Natural killer cell (primary cell): ENCODE results near the gene ARMH3. TPM values are rescaled to one million over a fixed set of nuclear protein-coding genes. Genes with fewer than 3 reads are reported as not detected.

Experiments
- ATAC-seq, 3 donors: fragments of 150-1000 bp in 2 of 3; fragments of 200-7000 bp in 1 of 3; cut with Tn5 transposase; 1 replicate in 1 of 3; 2 replicates in 2 of 3; pipeline ENCODE4 v1.10.0; 2021; ENCODE audit warnings: mild to moderate bottlenecking in 2 of 3, moderate library complexity in 2 of 3
- DNase-seq, 2 donors: peaks; one replicate each; pipeline versions ENCODE4 v3.0.0 to v3.0.0-alpha.2; 2013 to 2021; ENCODE audit warnings: mixed read lengths in 1 of 2
- H3K27ac ChIP-seq: one replicate; pipeline ENCODE4 v1.5.1; 2013; ENCODE audit warnings: mild to moderate bottlenecking, low read length
- H3K27me3 ChIP-seq: one replicate; pipeline ENCODE4 v1.6.1; 2013; ENCODE audit warnings: low read length; ENCODE audit not compliant: control insufficient read depth, insufficient read depth
- H3K36me3 ChIP-seq: one replicate; pipeline ENCODE4 v1.6.1; 2013; ENCODE audit warnings: low read length; ENCODE audit not compliant: control insufficient read depth, insufficient read depth
- H3K4me1 ChIP-seq: one replicate; pipeline ENCODE4 v1.6.1; 2013; ENCODE audit warnings: low read length; ENCODE audit not compliant: control insufficient read depth, insufficient read depth
- H3K4me3 ChIP-seq: one replicate; pipeline ENCODE4 v1.5.1; 2013; ENCODE audit warnings: low read length
- H3K9me3 ChIP-seq: one replicate; pipeline ENCODE4 v1.6.1; 2013; ENCODE audit warnings: low read length; ENCODE audit not compliant: control insufficient read depth, insufficient read depth
- H3K27ac Mint-ChIP-seq, 2 donors: one replicate each; pipeline ENCODE4 v1.8.0; 2022; ENCODE audit warnings: mild to moderate bottlenecking in 2 of 2, mixed read lengths in 2 of 2, moderate library complexity in 1 of 2
- H3K27me3 Mint-ChIP-seq, 2 donors: one replicate each; pipeline ENCODE4 v1.8.0; 2022; ENCODE audit warnings: low read depth in 2 of 2, mixed read lengths in 2 of 2
- H3K36me3 Mint-ChIP-seq: one replicate; pipeline ENCODE4 v1.8.0; 2022; ENCODE audit warnings: mixed read lengths
- H3K4me1 Mint-ChIP-seq, 2 donors: one replicate each; pipeline ENCODE4 v1.8.0; 2022; ENCODE audit warnings: mixed read lengths in 2 of 2
- H3K4me3 Mint-ChIP-seq: one replicate; pipeline ENCODE4 v1.8.0; 2022; ENCODE audit warnings: mild to moderate bottlenecking, moderate library complexity, mixed read lengths
- H3K9me3 Mint-ChIP-seq, 2 donors: one replicate each; pipeline ENCODE4 v1.8.0; 2022; ENCODE audit warnings: mixed read lengths in 2 of 2
- WGBS: methylation state at CpG from one replicate; pipeline ENCODE4 v1.1.7; 2013; ENCODE audit warnings: missing lambda C conversion rate; ENCODE audit not compliant: insufficient coverage; 5-methylcytosine and 5-hydroxymethylcytosine counted together
- intact Hi-C: fragments of 100-400 bp; cut with micrococcal nuclease; formaldehyde crosslinking; loops from one replicate; pipeline ENCODE4 v1.14.2; 2022
- total RNA-seq, 4 donors: library from RNA; stranded (reverse); fragments of 120-200 nt in 1 of 4; gene quantifications; one replicate each; pipeline versions ENCODE4 v1.2.3 to v1.2.4, GENCODE V29; 2013 to 2022
- TF ChIP-seq, protein P1 (sequence below): fragments of 200-600 bp; IDR thresholded peaks from one replicate; pipeline ENCODE4 v1.8.0; 2022; ENCODE audit warnings: antibody characterized with exemption

The ARMH3 gene
- total RNA-seq, 3 donors from 2014 or later (not counting 1 experiment from before 2014, with no cell fraction given) = 29.9 to 38.9 (median 35.4) TPM

DNA sequence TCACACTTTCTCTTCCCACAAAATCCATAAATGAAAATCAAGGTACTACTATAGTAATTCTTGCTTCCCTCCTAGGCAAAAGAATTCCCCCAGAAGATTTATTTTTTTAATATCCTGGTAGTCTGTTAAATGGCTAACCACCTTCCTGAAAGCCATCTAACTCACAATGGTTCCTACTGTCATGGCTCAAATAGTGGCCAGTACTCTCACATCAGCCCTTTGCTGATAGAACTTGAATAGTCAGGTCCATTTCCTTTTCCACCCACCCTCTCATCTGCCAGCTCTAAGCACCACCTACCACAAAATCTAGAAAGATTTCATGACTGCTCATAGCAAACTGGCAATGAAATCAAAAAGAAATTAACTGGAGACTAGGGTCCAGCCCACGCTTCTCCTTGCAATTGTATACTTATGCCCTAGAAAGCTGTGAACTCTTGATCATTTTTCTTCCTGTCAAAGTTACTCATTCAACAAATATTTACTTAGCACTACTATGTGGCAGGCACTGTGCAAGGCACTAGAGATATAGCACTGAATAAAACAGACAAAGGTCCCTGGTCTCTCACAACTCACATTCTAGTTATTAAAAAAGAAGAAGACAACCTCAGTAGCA lies 60.4 kb downstream of the ARMH3 start:
- no peaks in the 10 kb centered on the region for H3K36me3 Mint-ChIP-seq
- 100% methylated on average over 1 of the region's 1 CpG for WGBS
- no peaks in the 10 kb centered on the region for H3K27me3 Mint-ChIP-seq
- no peak overlapping the region for H3K4me3 ChIP-seq
- ATAC-seq (no peak), DNase-seq (no peak)
- no peaks in the 10 kb centered on the region for H3K4me1 ChIP-seq
- TF ChIP-seq, protein P1, sequence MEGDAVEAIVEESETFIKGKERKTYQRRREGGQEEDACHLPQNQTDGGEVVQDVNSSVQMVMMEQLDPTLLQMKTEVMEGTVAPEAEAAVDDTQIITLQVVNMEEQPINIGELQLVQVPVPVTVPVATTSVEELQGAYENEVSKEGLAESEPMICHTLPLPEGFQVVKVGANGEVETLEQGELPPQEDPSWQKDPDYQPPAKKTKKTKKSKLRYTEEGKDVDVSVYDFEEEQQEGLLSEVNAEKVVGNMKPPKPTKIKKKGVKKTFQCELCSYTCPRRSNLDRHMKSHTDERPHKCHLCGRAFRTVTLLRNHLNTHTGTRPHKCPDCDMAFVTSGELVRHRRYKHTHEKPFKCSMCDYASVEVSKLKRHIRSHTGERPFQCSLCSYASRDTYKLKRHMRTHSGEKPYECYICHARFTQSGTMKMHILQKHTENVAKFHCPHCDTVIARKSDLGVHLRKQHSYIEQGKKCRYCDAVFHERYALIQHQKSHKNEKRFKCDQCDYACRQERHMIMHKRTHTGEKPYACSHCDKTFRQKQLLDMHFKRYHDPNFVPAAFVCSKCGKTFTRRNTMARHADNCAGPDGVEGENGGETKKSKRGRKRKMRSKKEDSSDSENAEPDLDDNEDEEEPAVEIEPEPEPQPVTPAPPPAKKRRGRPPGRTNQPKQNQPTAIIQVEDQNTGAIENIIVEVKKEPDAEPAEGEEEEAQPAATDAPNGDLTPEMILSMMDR = no peak
- no peak overlapping the region for H3K4me3 Mint-ChIP-seq
- H3K36me3 ChIP-seq = peaks cover 56% of the 10 kb centered on the region
- no peaks in the 10 kb centered on the region for H3K9me3 Mint-ChIP-seq
- no peaks in the 10 kb centered on the region for H3K9me3 ChIP-seq
- H3K27me3 ChIP-seq = no peaks in the 10 kb centered on the region
- H3K27ac Mint-ChIP-seq = no peak overlapping the region
- H3K4me1 Mint-ChIP-seq = no peaks in the 10 kb centered on the region
- intact Hi-C loops = no loop called here
- no peak overlapping the region for H3K27ac ChIP-seq

DNA sequence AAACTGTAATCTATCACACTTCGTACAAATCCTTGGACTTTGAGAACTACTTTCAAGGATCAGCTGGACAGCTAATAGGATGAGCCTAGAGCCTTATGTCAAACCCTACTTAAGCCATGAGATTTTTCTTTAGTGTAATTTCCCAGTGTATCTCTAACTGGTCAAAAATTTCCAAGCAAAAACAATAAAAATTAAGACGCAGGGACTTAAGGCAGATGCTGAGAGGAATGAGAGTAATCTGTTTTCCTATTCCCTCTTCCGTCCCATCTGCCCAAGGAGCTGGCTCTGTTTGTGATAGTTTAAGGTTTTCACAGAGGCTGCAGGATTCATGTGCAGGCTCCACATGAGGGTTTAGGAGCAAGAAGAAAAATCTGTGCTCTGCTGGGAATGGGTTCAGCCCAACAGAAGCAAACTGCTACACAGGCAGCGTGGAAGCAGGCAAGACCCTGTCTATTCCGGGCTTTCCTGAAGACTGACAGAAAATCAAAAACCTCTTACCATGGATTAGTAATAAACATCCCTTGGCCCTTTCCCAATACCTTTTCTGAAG lies 62.2 kb downstream of the ARMH3 start:
- WGBS = 98% methylated on average over 5 of the region's 5 CpGs

DNA sequence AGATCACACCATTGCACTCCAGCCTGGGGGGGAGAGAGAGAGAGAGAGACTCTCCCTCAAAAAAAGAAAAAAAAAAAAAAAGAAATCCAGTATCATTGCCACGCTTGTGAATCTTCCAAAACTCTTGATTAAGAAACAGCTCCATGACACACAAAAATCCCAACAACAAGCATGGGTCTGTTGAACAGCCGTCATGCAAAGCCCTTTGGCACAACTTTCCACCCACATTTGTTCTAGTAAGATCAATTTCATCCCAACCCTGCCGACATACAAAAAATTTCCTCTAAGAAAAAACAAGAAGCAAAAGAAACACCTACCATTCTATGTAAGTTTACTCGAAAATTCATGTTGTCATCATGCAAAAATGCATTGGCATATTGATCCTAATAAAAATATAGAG lies 62.8 kb downstream of the ARMH3 start:
- Histone ChIP-seq H3K36me3 (peaks cover 67% of the 10 kb centered on the region), H3K27me3 (no peaks in the 10 kb centered on the region), H3K4me3 (no peak overlapping the region), H3K4me1 (no peaks in the 10 kb centered on the region), H3K27ac (no peak overlapping the region), H3K9me3 (no peaks in the 10 kb centered on the region)
- Mint-ChIP-seq H3K9me3 (no peaks in the 10 kb centered on the region), H3K4me1 (no peaks in the 10 kb centered on the region), H3K4me3 (no peak overlapping the region), H3K27ac (no peak overlapping the region), H3K27me3 (no peaks in the 10 kb centered on the region), H3K36me3 (no peaks in the 10 kb centered on the region)
- intact Hi-C loops = no loop called here
- TF ChIP-seq, protein P1 = no peak
- ATAC-seq = no peak
- 92% methylated on average over 3 of the region's 4 CpGs for WGBS
- no peak for DNase-seq

More for the DNA sequence above, 62.2 kb downstream of the ARMH3 start:
- Histone ChIP-seq H3K27me3 (no peaks in the 10 kb centered on the region), H3K4me3 (no peak overlapping the region), H3K9me3 (no peaks in the 10 kb centered on the region), H3K36me3 (peaks cover 65% of the 10 kb centered on the region), H3K4me1 (no peaks in the 10 kb centered on the region), H3K27ac (no peak overlapping the region)
- intact Hi-C loops = no loop called here
- Mint-ChIP-seq H3K27me3 (no peaks in the 10 kb centered on the region), H3K36me3 (no peaks in the 10 kb centered on the region), H3K4me3 (no peak overlapping the region), H3K27ac (no peak overlapping the region), H3K9me3 (no peaks in the 10 kb centered on the region), H3K4me1 (no peaks in the 10 kb centered on the region)
- DNase-seq (no peak), ATAC-seq (no peak)
- TF ChIP-seq, protein P1 = no peak

DNA sequence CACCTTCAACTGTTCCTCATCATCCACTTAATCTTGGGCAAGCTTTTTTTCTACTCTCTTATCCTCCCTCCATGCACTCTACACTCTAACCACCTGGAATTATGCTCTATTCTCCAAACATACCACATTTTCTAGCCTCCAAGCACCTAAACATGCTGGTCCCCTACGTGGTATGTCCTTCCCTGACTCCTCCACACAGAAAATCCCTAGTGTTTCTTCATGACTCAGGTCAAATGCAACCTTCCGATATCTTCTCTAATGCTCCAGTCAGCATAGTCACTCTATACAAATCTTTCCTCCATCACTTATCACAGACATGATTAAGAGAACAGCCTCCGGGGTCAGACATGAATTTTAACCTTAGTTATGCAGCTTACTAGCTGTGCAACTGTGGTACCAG lies 68.8 kb downstream of the ARMH3 start:
- DNase-seq = no peak
- Histone ChIP-seq H3K4me1 (no peaks in the 10 kb centered on the region), H3K36me3 (peaks cover 54% of the 10 kb centered on the region), H3K27me3 (no peaks in the 10 kb centered on the region), H3K4me3 (no peak overlapping the region), H3K27ac (no peak overlapping the region), H3K9me3 (no peaks in the 10 kb centered on the region)
- H3K9me3 Mint-ChIP-seq = no peaks in the 10 kb centered on the region
- TF ChIP-seq, protein P1 = no peak
- H3K4me1 Mint-ChIP-seq = peaks cover 0 to 8% of the 10 kb centered on the region in 2 donors
- ATAC-seq = no peak
- WGBS = 81% methylated on average over 3 of the region's 3 CpGs
- peak overlapping the region in 1 of 2 donors; percentile 63 for H3K27ac Mint-ChIP-seq
- no peak overlapping the region for H3K4me3 Mint-ChIP-seq
- intact Hi-C loops = no loop called here
- H3K36me3 Mint-ChIP-seq = no peaks in the 10 kb centered on the region
- no peaks in the 10 kb centered on the region for H3K27me3 Mint-ChIP-seq
